GM18858 (cell line): ENCODE results near the gene ZNF705A.
"Not testable (repeated sequence)": the region's sequence is repeated elsewhere in the genome, so short reads cannot be mapped to it uniquely, and the experiment has no call there.

ENCODE experiments used
- ATAC-seq: cut with Tn5 transposase; IDR thresholded peaks from one replicate; pipeline ENCODE4 v1.9.1; 2021; ENCODE audit not compliant: unreplicated experiment

ZNF705A gene

GRCh38 chr12:8183346-8183745, 26.5 kb downstream of the ZNF705A start:
- ATAC-seq, result not testable (repeated sequence)

GRCh38 chr12:8184206-8184605, 27.4 kb downstream of the ZNF705A start:
- not testable (repeated sequence) for ATAC-seq

GRCh38 chr12:8188088-8188487, 31.3 kb downstream of the ZNF705A start:
- not testable (repeated sequence) for ATAC-seq

- not testable (repeated sequence) for ATAC-seq
Measured at GRCh38 chr12:8197685-8198308, 41.0 kb downstream of the ZNF705A start.

- not testable (repeated sequence) for ATAC-seq
Measured at GRCh38 chr12:8218711-8219382, 62.0 kb downstream of the ZNF705A start.

- not testable (repeated sequence) for ATAC-seq
Measured at GRCh38 chr12:8221375-8221774, 64.6 kb downstream of the ZNF705A start.

- not testable (repeated sequence) for ATAC-seq
Measured at GRCh38 chr12:8221844-8222243, 65.0 kb downstream of the ZNF705A start.

GRCh38 chr12:8222303-8222702, 65.5 kb downstream of the ZNF705A start:
- ATAC-seq, result not testable (repeated sequence)

- not testable (repeated sequence) for ATAC-seq
Measured at GRCh38 chr12:8223646-8224045, 66.8 kb downstream of the ZNF705A start.

- ATAC-seq, result not testable (repeated sequence)
Measured at GRCh38 chr12:8224782-8225181, 68.0 kb downstream of the ZNF705A start.

GRCh38 chr12:8226355-8226754, 69.5 kb downstream of the ZNF705A start:
- no peak for ATAC-seq

GRCh38 chr12:8226992-8227731, 70.3 kb downstream of the ZNF705A start, which contains the start of gene FAM90A1:
Gene FAM90A1, minus strand, starts transcription at chr12:8227618. Its CDS starts 2,786 bp downstream, at chr12:8224832.
- not testable (repeated sequence) for ATAC-seq

GRCh38 chr12:8227732-8228077, 70.9 kb downstream of the ZNF705A start:
- ATAC-seq, result not testable (repeated sequence)

GRCh38 chr12:8228607-8229006, 71.8 kb downstream of the ZNF705A start:
- not testable (repeated sequence) for ATAC-seq

GRCh38 chr12:8229486-8229885, 72.7 kb downstream of the ZNF705A start:
- ATAC-seq, result not testable (repeated sequence)
